ENCODE data around the gene FBXL17. TPM values are rescaled to one million over a fixed set of nuclear protein-coding genes. Genes with fewer than 3 reads are reported as not detected.

FBXL17 gene
- total RNA-seq, 1 donor from 2014 or later, result 12.7 TPM

DNA sequence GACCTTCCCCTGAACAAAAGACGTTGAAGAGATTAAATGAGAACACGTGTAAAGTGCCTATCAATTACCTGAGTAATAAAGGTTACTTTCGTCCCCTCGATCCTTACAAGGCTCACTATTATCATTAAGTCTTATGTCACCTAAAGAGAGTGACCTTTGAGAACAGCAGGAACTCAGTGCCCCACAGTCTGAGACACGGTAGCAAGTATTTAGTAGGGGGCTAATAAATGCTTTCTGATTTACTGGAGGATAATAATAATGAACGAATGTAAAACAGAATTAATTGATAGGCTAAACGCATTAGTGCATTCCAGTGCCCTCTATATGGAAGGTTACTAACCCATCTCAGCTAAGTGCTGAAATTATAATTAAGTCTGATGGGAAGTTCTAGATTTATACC, 199.9 kb downstream of the FBXL17 start:
- H3K27ac ChIP-seq (ENCODE audit: low read depth, low read length), result no peak overlapping the region
- H3K27ac Mint-ChIP-seq (ENCODE audit: unreplicated experiment), result no peak overlapping the region
- H3K4me2 ChIP-seq (ENCODE audit: low read length), result no peak overlapping the region
- H3K79me2 ChIP-seq (ENCODE audit: insufficient read depth, low read length), result no peaks in the 10 kb centered on the region
- H3K9me3 ChIP-seq (ENCODE audit: insufficient read depth, low read depth, low read length), result no peaks in the 10 kb centered on the region
- H4K20me1 ChIP-seq (ENCODE audit: insufficient read depth, low read length), result no peaks in the 10 kb centered on the region
- no peaks in the 10 kb centered on the region for H3K4me1 Mint-ChIP-seq (ENCODE audit: low read depth, unreplicated experiment)
- no peak overlapping the region for H3K4me3 Mint-ChIP-seq (ENCODE audit: unreplicated experiment)
- no peaks in the 10 kb centered on the region for H3K27me3 ChIP-seq (ENCODE audit: insufficient read depth, low read length)
- H3K36me3 Mint-ChIP-seq (ENCODE audit: low read depth, unreplicated experiment), result no peaks in the 10 kb centered on the region
- no peaks in the 10 kb centered on the region for H3K27me3 Mint-ChIP-seq (ENCODE audit: low read depth, unreplicated experiment)
- no peak for DNase-seq (ENCODE audit: low read depth)
- no peaks in the 10 kb centered on the region for H3K9me3 Mint-ChIP-seq (ENCODE audit: unreplicated experiment)
- no peaks in the 10 kb centered on the region for H3K36me3 ChIP-seq (ENCODE audit: insufficient read depth, low read length)
- no peak overlapping the region for H3K4me3 ChIP-seq (ENCODE audit: insufficient read depth, low read depth, low read length)
- no peak overlapping the region for H2AFZ ChIP-seq (ENCODE audit: low read depth, low read length)
- H3K4me1 ChIP-seq (ENCODE audit: insufficient read depth, low read length), result no peaks in the 10 kb centered on the region
- no peak for FAIRE-seq
- H3K9ac ChIP-seq (ENCODE audit: low read length), result no peak overlapping the region
- TF ChIP-seq, protein P1, sequence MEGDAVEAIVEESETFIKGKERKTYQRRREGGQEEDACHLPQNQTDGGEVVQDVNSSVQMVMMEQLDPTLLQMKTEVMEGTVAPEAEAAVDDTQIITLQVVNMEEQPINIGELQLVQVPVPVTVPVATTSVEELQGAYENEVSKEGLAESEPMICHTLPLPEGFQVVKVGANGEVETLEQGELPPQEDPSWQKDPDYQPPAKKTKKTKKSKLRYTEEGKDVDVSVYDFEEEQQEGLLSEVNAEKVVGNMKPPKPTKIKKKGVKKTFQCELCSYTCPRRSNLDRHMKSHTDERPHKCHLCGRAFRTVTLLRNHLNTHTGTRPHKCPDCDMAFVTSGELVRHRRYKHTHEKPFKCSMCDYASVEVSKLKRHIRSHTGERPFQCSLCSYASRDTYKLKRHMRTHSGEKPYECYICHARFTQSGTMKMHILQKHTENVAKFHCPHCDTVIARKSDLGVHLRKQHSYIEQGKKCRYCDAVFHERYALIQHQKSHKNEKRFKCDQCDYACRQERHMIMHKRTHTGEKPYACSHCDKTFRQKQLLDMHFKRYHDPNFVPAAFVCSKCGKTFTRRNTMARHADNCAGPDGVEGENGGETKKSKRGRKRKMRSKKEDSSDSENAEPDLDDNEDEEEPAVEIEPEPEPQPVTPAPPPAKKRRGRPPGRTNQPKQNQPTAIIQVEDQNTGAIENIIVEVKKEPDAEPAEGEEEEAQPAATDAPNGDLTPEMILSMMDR (IDR thresholded peaks at IDR 0.05; ENCODE audit: insufficient read depth, low read depth, low read length), result no peak
- TF ChIP-seq EZH2 (IDR thresholded peaks at IDR 0.05; ENCODE audit: insufficient read depth, low read length), result no peak

DNA sequence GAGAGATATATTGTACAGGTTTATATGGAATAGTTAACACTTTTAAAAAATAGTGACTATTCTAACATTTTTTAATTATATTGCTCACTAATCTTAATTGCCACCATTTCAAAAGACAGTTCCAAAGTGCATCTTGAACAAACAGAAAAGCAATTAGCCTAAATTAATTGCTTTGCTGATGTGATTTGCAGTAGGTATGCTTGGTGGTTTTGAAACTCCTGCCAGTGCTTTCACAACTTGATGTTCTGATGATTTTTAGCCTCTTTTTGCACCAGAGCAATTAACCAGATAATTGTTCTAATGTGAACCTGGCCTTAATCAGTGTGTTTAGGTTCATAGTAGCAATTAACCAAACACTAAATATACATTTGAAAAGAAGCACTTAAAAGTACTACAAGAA, 207.6 kb downstream of the FBXL17 start:
- Histone ChIP-seq H2AFZ (ENCODE audit: low read depth, low read length) (no peak overlapping the region), H3K79me2 (ENCODE audit: insufficient read depth, low read length) (no peaks in the 10 kb centered on the region), H3K9me3 (ENCODE audit: insufficient read depth, low read depth, low read length) (no peaks in the 10 kb centered on the region), H3K36me3 (ENCODE audit: insufficient read depth, low read length) (no peaks in the 10 kb centered on the region), H3K4me2 (ENCODE audit: low read length) (no peak overlapping the region), H3K9ac (ENCODE audit: low read length) (no peak overlapping the region), H4K20me1 (ENCODE audit: insufficient read depth, low read length) (no peaks in the 10 kb centered on the region), H3K27me3 (ENCODE audit: insufficient read depth, low read length) (no peaks in the 10 kb centered on the region), H3K4me1 (ENCODE audit: insufficient read depth, low read length) (no peaks in the 10 kb centered on the region), H3K27ac (ENCODE audit: low read depth, low read length) (no peak overlapping the region), H3K4me3 (ENCODE audit: insufficient read depth, low read depth, low read length) (no peak overlapping the region)
- no peak for TF ChIP-seq EZH2 (IDR thresholded peaks at IDR 0.05; ENCODE audit: insufficient read depth, low read length)
- TF ChIP-seq, protein P1 (IDR thresholded peaks at IDR 0.05; ENCODE audit: insufficient read depth, low read depth, low read length), result no peak
- no peak overlapping the region for H3K4me3 Mint-ChIP-seq (ENCODE audit: unreplicated experiment)
- H3K36me3 Mint-ChIP-seq (ENCODE audit: low read depth, unreplicated experiment), result peaks cover 4% of the 10 kb centered on the region
- H3K4me1 Mint-ChIP-seq (ENCODE audit: low read depth, unreplicated experiment), result no peaks in the 10 kb centered on the region
- no peaks in the 10 kb centered on the region for H3K27me3 Mint-ChIP-seq (ENCODE audit: low read depth, unreplicated experiment)
- no peak overlapping the region for H3K27ac Mint-ChIP-seq (ENCODE audit: unreplicated experiment)
- H3K9me3 Mint-ChIP-seq (ENCODE audit: unreplicated experiment), result peaks cover 2% of the 10 kb centered on the region
- no peak for FAIRE-seq
- DNase-seq (ENCODE audit: low read depth), result no peak

DNA sequence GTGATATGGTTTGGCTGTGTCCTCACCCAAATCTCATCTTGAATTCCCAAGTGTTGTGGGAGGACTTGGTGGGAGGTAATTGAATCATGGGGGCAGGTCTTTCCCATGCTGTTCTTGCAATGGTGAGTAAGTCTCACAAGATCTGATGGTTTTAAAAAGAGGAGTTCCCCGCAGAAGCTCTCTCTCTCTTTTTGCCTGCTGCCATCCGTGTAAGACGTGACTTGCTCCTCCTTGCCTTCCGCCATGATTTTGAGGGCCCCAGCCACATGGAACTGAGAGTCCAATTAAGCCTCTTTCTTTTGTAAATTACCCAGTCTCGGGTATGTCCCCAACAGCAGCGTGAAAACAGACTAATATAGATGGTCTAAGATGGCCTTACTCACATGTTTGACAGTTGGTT, 210.1 kb downstream of the FBXL17 start:
- Histone ChIP-seq H4K20me1 (ENCODE audit: insufficient read depth, low read length) (no peaks in the 10 kb centered on the region), H3K4me2 (ENCODE audit: low read length) (no peak overlapping the region), H3K79me2 (ENCODE audit: insufficient read depth, low read length) (no peaks in the 10 kb centered on the region), H3K4me1 (ENCODE audit: insufficient read depth, low read length) (no peaks in the 10 kb centered on the region), H3K36me3 (ENCODE audit: insufficient read depth, low read length) (no peaks in the 10 kb centered on the region), H3K9me3 (ENCODE audit: insufficient read depth, low read depth, low read length) (no peaks in the 10 kb centered on the region), H3K4me3 (ENCODE audit: insufficient read depth, low read depth, low read length) (no peak overlapping the region), H3K27ac (ENCODE audit: low read depth, low read length) (no peak overlapping the region), H3K27me3 (ENCODE audit: insufficient read depth, low read length) (no peaks in the 10 kb centered on the region), H2AFZ (ENCODE audit: low read depth, low read length) (no peak overlapping the region), H3K9ac (ENCODE audit: low read length) (no peak overlapping the region)
- Mint-ChIP-seq H3K4me3 (ENCODE audit: unreplicated experiment) (no peak overlapping the region), H3K9me3 (ENCODE audit: unreplicated experiment) (peaks cover 2% of the 10 kb centered on the region), H3K4me1 (ENCODE audit: low read depth, unreplicated experiment) (peaks cover 7% of the 10 kb centered on the region), H3K36me3 (ENCODE audit: low read depth, unreplicated experiment) (peaks cover 4% of the 10 kb centered on the region), H3K27ac (ENCODE audit: unreplicated experiment) (no peak overlapping the region), H3K27me3 (ENCODE audit: low read depth, unreplicated experiment) (no peaks in the 10 kb centered on the region)
- TF ChIP-seq, protein P1 (IDR thresholded peaks at IDR 0.05; ENCODE audit: insufficient read depth, low read depth, low read length), result no peak
- TF ChIP-seq EZH2 (IDR thresholded peaks at IDR 0.05; ENCODE audit: insufficient read depth, low read length), result no peak
- DNase-seq (ENCODE audit: low read depth) (no peak), FAIRE-seq (no peak)
